NCI-H2107 treated with DMSO at 0.1 percent for 48 hours (cell line): ENCODE data around the gene L1CAM.

Experiments
- DNase-seq: peaks from one replicate; lab custom pipeline; 2025; ENCODE audit not compliant: unreplicated experiment; lab: John Stamatoyannopoulos, UW

The L1CAM gene

DNA sequence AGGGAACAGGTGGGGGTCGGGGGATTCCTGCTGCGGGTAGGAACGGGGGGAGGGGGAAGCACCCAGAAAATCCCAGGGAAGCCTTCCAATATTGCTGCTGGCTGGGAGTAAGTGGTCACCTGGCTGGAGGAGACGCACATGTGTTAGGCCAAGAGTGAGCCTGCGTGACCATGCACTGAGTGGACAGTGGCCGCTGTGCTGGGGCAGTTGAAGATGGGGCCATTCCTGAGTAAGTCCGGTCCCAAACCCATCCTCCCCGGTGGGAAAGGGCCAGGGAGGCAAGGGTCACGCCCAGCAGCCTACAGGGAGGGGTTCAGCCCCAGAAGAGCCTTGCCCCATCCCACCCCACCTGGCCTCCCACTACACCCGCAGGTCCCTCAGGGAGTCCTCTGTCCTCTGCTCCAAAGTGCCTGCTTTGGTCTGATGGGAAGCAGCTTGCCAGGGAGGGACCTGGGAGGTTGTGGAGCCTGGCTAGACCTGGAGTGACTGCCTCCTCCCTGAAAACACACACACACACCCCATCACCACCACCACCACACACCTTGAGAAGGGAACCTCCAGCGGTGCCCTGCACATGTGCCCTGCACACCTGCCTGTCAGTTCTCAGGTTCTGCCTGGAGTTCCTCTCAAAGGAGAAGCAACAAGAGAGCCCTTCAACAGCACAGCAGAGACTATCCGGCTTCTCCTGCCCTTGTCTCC, 6.1 kb downstream of the L1CAM start:
- DNase-seq, result peak; percentile 83

DNA sequence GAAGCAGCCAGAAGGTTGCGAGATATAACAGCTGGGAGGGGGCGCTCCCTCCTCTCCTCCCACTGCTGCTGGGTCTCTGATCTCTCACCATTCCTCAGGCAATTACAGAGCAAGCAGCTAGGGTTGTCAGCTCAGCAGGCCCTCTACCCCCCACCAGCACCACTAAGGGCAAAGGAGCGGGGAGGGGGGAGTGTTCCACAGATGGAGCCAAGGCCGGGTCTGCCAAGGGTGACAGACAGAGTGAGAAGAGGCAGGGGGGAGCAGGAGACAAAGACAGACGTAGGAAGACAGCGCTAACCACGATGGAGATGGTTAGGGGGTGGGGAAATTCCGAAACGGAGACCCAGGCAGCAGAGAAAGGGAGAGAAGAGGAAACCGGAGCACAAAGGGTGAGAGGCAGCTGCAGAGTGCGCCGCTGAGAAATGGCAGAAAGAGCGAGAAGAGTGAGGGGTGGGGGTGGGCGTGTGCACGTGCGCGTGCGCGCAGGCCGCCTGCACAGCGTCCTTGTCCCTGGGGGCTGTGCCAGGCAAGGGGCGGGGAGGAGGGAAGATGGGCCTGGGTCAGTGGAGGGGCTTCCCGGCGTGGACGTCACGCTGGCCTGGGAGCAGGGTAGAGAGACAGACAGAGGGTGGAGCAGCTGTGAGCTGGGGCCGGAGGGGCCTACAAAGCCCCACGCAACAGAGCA, 6.9 kb downstream of the L1CAM start:
- peak; percentile 96 for DNase-seq

DNA sequence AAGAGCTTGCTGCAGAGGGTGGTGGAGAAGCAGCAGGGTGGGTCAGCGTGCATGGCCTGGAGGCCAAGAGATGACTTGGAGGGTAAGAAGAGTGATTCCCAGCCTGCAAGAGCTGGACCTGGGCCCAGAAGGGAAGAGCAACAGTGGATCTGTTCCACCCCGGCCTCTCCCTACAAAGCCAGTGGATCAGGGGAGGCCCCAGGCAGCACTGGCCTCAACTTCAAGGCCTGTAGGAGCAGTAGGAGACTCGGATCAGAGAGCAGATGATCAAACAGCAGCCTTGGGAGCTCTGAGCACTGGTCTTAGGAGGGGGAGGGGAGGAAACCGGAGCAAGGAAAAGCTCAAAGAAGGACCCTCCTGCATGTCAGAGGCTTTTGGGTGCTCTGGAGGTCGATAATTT, 7.6 kb downstream of the L1CAM start:
- no peak for DNase-seq

DNA sequence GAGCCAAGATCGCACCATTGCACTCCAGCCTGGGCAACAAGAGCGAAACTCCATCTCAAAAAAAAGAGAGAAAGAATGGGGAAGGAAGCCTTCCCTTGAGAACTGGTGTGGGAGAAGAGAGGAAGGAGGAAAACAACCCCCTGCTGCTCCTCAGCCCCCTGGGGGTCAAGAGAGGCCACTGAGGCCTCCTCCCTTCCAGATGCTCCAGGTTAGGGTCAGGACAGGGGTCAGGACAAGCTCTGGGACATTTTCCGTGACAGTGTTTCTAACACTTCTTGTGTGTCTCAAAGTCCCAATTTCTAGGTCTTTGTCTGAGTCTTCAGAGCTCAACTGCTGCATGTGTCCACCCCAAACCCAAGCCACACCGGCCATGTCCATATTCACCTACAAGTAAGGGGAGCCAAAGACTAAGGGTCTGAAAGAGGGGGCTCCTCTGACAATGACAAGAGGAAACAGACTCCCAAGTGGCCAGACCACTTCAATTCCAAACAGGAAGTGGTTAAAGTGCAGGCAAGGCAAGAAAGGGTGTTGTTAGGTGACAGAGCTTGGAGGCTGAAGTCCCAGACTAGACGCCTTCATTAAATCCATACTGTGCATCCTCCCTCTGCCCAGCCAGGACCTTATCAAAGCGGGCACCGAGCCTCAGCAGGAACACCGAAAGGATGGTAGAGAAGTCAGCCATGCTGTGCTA, 8.3 kb downstream of the L1CAM start:
- DNase-seq, result no peak

DNA sequence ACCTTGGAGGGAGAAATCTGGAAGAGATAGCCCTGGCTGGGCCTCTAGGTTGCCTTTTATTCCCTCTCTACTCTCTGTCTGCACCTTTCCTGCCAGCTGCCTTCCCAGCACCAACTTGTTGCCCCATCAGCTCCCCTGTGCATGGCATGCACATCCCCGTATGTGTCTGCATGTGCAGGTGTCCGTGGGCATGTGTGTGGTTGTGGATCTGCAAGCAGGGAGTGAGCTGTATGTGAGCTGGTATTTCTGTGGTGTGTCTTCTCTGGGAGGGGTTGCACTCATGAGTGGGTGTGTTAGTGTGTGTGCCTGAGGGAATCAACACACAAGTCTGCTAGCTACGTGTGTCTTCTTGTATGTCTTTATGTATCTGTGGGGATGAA, 9.9 kb downstream of the L1CAM start:
- no peak for DNase-seq

DNA sequence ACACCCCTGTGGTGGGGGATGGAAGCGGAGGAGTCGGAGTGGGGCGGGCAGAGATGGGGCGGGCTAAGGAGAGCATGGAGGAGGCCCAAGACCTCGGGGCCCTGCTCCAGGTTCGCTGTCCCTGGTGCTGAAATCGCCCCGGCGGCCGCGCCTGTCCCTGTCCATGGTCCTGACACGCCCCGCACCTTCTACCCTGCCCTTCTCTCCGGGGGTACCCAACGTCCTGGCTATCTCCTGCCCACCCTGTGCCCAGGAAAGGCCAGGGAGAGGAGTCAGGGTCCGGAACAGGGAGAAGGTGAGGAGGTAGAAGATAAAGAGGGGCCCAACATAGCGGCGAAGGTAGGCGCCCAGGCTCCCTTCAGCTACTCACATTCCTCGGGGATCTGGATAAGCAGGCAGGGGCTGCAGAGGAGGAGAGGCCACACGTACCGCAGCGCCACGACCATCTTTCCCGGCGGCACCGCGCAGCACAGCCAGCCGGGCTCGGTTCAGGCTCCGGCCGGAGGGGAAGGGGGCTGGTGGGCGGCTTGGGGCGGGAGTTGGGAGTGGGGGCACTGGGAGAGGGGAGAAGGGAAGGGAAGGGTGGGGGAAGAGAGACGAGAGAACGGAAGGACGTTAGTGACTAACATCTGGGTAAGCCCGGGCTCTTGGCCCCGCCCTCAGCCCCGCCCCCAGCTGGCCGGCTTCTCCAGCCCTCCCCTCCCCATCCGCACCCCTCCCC, 10.4 kb downstream of the L1CAM start:
- no peak for DNase-seq

DNA sequence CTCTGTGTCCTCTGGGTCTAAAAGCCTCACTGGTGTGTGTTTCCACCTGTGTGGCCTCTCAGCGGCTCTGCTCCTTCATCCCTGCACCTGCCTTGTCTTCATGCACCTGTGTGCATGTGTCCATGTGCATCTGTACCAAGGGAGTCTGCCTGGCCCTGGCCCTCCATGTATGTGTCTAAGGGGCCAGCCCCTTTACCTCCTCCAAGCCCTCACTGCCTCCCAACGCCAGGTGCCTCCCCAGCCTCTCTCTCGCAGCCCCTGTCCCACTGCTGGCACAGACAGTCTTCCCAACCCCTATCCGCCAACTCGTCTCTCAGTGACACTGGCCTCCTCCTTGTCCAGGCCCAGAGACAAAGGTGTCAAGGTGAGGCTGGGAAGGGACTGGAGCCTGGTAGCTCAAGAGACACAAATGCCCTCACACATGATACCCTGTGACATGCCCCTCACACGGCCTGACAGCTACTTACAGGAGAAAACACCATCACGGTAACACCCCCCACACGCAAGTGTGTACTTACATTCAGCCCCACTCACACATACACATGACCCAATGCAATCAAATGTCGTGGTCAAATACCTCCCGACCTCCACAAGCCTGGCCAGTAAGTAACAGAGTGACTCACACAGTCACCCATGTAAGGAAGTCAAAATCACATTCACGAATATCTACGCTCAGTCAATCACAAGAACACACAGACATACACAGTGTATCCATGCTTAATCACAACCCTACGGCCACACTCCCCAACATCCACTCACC, 11.4 kb downstream of the L1CAM start:
- no peak for DNase-seq

DNA sequence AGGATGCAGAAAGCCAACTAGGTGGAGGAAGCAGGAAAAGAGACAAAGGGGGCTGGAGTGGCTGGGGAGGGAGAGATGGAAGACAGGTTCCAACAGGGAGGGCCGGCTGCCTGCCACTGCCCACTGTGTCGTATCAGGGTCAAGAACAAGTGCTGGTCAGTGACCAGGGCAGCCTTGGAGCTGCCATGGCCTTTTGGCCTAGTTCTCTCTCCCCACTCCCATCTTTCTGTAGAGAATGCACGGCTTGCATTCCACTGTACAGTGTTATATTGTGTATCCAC, 11.9 kb downstream of the L1CAM start:
- DNase-seq, result no peak

DNA sequence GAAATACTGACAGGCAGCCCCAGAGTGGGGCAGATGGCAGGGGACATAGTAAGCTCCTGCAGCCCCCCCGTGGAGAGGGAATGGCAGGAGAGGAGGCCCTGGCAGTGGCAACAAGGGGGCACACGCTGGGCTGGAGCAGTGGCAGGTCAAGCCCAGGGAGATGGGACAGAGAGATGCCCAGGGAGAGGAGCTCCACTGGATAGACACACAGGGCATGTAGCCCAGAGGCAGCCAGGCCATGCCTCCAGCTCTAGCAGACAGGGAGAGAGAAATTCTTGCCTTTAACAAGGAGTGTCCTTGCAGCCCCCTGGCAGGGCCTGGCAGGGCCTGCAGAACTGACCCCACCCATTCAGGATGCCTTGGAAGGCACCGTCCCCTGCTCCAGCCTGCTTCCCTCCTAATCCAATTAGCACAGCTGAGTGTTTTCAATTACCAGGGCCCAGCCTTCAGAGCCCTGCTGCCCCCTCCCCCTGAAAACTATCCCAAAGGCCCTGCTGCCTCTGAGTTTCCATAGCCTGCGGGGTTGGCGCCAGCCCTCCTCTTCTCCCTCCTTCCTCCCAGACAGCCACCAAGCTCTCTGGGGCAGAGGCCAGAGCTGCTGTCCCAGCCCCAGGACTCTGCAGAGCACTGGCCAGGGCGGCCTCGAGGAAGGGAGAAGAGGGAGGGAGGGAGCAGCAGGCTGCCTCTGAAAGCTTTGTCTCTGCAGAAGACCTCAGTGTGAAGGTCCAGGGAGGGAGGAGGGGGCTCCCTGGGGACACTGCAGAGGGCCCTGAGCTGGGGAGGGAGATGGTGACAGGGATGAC, 12.5 kb downstream of the L1CAM start:
- no peak for DNase-seq

DNA sequence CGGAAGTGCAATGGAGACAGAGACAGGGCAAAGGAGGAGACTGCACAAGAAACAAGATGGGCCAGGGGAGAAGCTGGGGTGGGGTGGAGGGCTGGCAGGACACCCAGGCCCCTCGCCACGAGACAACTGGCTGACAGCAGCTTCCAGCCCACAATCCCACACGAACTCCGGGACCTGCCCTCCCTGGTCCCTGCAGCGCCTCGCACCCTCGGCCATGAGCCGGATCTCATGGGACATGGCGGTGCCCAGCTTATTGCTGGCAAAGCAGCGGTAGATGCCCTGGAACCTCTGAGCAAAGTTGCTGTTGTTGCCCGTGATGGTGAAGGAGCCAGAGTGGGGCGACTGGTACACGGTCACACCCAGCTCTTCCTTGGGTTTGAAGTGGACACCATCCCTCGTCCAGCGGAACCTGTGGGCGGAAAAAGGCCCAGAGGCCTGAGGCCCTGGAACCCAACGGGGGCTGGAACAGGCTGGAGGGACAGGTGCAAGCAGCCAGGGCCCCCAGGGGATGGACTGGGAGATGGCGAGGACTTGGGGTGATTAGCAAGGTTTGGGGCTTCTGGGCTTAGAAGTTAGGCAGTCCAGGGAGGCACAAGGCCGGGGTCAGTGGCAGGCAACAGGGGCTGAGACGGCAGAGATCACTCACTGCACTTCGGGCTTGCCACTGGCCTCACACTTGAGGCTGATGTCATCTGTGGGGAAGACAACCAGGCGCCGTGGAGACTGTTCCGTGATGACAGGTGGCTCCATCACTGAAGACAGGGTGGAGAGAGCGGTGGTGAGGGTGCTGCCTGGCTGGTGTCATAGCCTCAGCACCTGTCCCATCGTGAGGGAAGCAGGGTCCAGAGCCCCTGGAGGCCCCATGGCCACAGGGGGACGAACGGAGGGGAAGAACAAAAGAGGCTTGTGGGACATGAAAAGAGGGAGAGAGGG, 13.8 kb downstream of the L1CAM start:
- no peak for DNase-seq

DNA sequence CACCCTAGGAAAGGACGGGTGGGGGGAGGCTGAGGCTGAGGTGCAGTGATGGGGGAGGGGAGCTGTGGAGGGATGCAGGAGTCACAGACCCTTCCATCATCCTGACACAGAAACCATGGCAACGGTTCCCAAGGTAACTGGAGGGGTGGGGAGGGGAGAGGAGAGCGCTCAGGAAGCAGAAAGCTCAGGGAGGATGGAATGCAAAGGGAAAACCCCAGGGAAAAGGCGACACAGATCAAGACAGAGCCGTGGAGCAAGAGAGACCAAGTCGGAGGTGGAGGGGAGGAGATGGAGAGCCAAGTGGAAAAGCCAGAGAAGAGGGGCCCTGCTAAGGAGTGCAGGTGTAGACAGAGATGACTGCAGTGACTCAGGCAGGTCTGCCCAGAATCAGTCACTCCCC, 14.5 kb downstream of the L1CAM start:
- no peak for DNase-seq

DNA sequence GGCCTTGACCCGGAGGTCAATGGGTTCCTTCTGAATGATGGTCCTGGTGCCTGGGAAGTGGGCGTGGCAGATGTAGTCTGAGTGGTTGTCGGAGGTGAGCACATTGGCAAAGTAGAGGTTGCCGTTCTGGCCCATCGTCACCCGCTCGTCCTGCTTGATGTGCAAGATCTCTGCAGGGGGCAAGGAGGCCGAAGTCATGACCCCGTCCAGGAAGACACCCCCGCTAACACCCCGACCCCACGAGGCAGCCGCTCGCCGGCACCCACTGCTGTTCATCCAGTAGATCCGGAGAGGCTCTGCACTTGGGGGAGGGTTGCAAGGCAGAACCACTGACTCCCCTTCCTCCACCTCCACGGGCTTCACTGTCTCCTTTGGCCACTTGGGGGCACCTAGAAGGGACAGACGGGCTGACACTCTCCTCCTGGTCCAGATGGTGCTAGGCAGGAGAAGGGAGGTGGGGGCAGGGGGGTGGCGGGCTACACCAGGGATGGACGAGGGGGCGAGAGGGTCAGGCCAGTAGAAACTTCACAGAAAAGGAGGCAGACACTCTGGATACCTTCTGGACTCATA, 15.1 kb downstream of the L1CAM start:
- no peak for DNase-seq

DNA sequence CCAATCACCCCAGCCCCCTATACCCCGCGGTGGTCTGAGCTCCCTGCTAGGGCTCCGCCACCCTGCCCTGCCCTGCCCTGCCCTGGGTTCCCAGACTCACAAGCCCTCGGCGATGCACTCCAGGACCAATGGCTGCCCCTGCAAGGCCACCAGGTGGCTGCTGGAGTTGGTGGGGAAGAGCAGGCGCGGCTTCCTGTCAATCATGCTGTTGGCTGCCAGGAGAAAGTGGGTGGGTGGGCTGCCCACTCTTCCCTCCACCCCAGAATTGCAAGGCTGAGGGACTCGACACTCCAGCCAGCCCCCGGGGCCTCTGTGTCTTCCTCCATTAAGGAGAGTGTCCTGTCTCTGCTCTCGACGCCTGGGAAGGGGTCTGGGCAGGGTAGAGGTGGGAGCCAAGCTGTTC, 15.7 kb downstream of the L1CAM start:
- DNase-seq, result no peak

DNA sequence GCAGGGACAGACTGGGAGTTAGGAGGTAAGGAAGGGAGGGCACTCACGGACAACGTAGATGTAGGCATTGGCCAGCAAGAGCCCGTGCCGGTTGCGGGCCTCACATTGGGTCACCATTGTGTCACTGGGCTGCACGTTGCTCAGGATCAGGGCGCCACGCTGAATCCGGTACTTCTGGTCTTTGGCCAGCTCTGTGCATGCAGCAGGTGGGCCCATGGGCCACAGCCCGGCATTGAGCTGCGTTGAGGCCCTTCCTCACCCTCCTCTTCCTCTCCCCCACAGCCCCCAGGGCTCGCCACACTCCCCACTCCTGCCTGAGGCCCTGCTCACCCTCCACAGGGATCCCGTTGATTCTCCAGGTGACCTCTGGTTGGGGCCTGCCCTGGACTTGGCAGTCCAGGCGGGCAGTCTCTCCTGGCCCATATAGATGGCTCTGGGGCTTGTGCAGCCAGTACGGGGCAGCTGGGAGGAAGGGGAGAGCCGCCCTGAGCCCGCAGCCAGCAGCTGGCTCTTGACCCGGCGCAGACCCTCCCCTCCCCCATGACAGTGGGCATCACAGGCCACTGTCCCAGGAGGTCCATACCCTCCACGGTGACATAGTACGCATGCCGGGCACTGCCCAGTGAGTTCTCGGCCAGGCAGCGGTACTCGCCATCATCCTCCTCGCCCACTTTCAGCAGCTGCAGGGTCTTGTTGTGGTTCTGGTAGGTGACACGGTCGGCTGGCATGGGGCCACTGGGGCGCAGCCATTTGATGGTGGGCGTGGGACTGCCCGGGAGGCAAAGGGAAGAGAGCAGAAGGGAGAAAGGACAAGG, 16.3 kb downstream of the L1CAM start:
- no peak for DNase-seq

DNA sequence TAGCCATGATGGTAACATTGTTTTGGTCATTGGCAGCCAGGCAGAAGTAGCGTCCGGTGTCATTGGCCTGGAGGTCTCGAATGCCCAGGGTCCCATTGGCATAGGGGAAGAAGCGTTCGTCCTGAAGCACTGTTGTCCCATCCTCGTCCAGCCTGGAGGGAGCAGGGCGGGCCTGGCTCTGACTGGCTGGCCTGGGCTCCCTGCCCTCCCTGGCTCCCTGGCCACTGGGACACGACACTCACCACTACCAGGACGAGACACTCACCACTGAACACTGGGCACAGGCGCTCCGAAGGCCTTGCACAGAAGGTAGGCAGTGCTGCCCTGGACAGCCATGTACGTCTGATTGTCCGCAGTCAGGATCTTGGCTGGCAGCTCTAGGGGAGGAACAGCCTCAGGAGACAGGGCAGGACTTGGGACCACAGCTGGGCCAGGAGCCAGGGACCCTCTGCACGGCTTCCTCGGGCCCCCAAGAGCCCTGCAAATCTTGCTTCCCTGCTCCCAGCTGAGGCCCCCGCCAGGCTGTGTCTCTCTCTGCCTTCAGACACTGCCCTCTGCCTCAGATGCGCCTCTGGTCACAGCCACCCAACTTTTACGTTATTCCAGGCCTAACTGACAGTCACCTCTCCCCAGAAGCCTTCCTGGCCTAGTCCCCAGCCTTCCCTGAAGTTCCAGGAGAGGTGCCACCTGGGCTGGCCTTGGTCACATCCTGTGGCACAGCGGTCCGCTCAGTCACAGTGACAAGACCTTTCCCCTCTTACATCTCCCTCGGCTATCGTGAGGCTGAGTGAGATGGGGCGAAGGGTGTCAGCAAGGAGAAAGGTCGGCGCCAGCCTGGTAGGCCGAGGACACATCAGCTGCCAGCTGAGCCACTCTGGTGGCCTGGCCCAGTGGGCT, 17.1 kb downstream of the L1CAM start:
- DNase-seq, result no peak

DNA sequence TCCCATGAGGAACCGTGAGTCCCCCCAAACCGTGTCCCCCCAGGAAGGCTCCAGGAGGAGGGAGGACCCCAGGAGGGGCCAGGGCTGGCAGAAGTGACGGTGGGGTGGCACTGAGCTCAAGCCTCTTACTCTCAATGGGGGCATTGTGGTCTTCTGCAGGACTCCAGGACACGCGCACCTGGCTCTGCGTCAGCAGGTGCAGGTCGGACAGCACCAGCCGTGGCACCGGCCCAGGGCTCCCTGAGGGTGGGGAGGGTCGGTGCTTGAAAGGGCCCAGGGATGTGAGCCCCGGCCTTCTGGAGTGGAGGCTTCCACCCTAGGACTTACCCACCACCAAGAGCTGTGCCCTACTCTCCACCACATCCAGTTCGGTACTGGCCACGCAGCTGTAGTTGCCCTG, 18.3 kb downstream of the L1CAM start:
- DNase-seq, result no peak

DNA sequence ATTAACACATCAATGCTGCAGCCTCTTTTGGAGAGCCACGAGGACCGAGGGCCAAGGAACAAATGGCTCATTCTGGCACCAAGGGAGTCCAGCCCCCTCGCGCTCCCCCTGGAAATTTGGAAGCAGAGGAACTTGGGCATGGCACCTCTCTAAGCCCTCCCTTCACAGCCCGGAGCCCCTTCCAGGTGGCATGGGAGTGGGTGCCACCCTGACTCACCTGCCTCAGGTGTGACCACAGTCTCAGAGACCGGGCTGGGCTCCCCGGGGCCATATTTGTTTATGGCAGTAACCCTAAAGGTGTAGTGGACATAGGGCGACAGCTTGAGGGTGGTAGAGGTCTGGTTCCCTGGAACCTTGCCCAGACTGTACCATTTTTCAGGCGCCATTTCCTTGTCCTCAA, 18.8 kb downstream of the L1CAM start:
- no peak for DNase-seq
